ENCODE data around the gene TRMO.

- TF ChIP-seq POLR2A (IDR thresholded peaks at IDR 0.05) (no peak), CTCF (IDR thresholded peaks at IDR 0.05) (no peak), POLR2AphosphoS5 (IDR thresholded peaks at IDR 0.05; ENCODE audit: insufficient read depth in 1 of 2, low read depth in 1 of 2) (no peak)
Observed at GRCh38 chr9:97895211-97895610, 27.1 kb downstream of the TRMO start.

Measured in vagina (tissue), 2 donors.